Measurements from ENCODE around the gene ALG5.
A peak's percentile ranks its signal among the peaks of the same experiment; 100 is the strongest.

GRCh38 chr13:36981156-36981743 is 17.9 kb downstream of the ALG5 start:
- TF ChIP-seq, protein P1, sequence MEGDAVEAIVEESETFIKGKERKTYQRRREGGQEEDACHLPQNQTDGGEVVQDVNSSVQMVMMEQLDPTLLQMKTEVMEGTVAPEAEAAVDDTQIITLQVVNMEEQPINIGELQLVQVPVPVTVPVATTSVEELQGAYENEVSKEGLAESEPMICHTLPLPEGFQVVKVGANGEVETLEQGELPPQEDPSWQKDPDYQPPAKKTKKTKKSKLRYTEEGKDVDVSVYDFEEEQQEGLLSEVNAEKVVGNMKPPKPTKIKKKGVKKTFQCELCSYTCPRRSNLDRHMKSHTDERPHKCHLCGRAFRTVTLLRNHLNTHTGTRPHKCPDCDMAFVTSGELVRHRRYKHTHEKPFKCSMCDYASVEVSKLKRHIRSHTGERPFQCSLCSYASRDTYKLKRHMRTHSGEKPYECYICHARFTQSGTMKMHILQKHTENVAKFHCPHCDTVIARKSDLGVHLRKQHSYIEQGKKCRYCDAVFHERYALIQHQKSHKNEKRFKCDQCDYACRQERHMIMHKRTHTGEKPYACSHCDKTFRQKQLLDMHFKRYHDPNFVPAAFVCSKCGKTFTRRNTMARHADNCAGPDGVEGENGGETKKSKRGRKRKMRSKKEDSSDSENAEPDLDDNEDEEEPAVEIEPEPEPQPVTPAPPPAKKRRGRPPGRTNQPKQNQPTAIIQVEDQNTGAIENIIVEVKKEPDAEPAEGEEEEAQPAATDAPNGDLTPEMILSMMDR (IDR thresholded peaks at IDR 0.05), result peak in 2 of 3 experiments; percentile 22 to 55
- no peak for TF ChIP-seq POLR2A (IDR thresholded peaks at IDR 0.05)
